Adrenal gland (tissue), 12 donors: Measurements from ENCODE around the gene TCF4. TPM values are rescaled to one million over a fixed set of nuclear protein-coding genes. Genes with fewer than 3 reads are reported as not detected.

Experiments
- DNase-seq, 7 donors: peaks; one replicate each; pipeline ENCODE4 v3.0.0-alpha.2; 2019 to 2020
- H3K27ac ChIP-seq, 5 donors: fragments of 200-600 bp; sonication (generic) in 4 of 5; 1 replicate in 3 of 5; 2 replicates in 2 of 5; pipeline versions ENCODE4 v1.5.1 to v1.8.0; 2016 to 2020; ENCODE audit warnings: mild to moderate bottlenecking in 1 of 5
- H3K27me3 ChIP-seq: fragments of 200-600 bp; 2 replicates; pipeline ENCODE4 v1.8.0; 2021
- H3K36me3 ChIP-seq, 2 donors: fragments of 200-600 bp; replicated peaks in 1 of 2; 1 replicate in 1 of 2; 2 replicates in 1 of 2; pipeline versions ENCODE4 v1.5.1 to v1.8.0; 2018 to 2022
- H3K4me1 ChIP-seq, 2 donors: fragments of 200-600 bp; replicated peaks in 1 of 2; 1 replicate in 1 of 2; 2 replicates in 1 of 2; pipeline versions ENCODE4 v1.5.1 to v1.8.0; 2018 to 2021
- H3K4me3 ChIP-seq, 4 donors: fragments of 200-600 bp; sonication (generic) in 3 of 4; one replicate each; pipeline ENCODE4 v1.5.1; 2016 to 2018
- H3K9me3 ChIP-seq, 3 donors: fragments of 200-600 bp; sonication (generic) in 1 of 3; replicated peaks in 1 of 3; 1 replicate in 2 of 3; 2 replicates in 1 of 3; pipeline versions ENCODE4 v1.5.1 to v1.8.0; 2016 to 2021
- CTCF ChIP-seq, 6 experiments: fragments of 450-650 bp in 4 of 6; fragments of 200-600 bp in 2 of 6; sonication (generic) in 1 of 6; IDR thresholded peaks; 1 replicate in 5 of 6; 2 replicates in 1 of 6; pipeline versions ENCODE4 v1.5.1 to v1.8.0; 2016 to 2021; ENCODE audit warnings: antibody characterized with exemption in 6 of 6, mild to moderate bottlenecking in 2 of 6, moderate library complexity in 1 of 6
- POLR2A ChIP-seq, 2 donors: fragments of 450-650 bp; IDR thresholded peaks; one replicate each; pipeline ENCODE4 v1.6.1; 2017; ENCODE audit warnings: antibody characterized with exemption in 2 of 2, mild to moderate bottlenecking in 2 of 2, moderate library complexity in 1 of 2
- WGBS, 4 donors: extraction: QIAGEN DNeasy Blood & Tissue Kit in 2 of 4; methylation state at CpG; one replicate each; pipeline versions ENCODE4 v1.1.5 to v1.1.7; 2013 to 2017; 5-methylcytosine and 5-hydroxymethylcytosine counted together
- intact Hi-C, 2 donors: fragments of 100-400 bp; cut with DNase I; formaldehyde crosslinking; loops; one replicate each; pipeline versions ENCODE4 v1.14.1 to v1.15.0; 2022 to 2023
- polyA plus RNA-seq, 3 donors: library from polyadenylated mRNA; stranded (reverse); fragments of 200-250 nt in 2 of 3; fragments of 350-450 nt in 1 of 3; fragmentation: Illumina TruSeq in 1 of 3; extraction: RNeasy Lipid Tissue Mini Kit (QIAGEN cat#74804) in 1 of 3; gene quantifications; one replicate each; pipeline ENCODE4 v1.2.3, GENCODE V29; 2013 to 2014
- total RNA-seq, 9 donors: library from RNA; depleted of rRNA in 4 of 9; stranded (reverse); fragments of >200 nt in 4 of 9; fragments of 120-200 nt in 1 of 9; fragmentation: NEBNext Ultra II Directional in 1 of 9; extraction: Animal tissue kit (Norgen Biotek cat#: 25700) in 1 of 9; gene quantifications; one replicate each; pipeline versions ENCODE4 v1.1.0 to v1.2.4, GENCODE V29; 2013 to 2023
- donor health status: healthy with polysubstance abuse.
- donor health status: Bipolar disorder and iron deficiency.
- donor health status: DM: yes; HTN: yes; CAD: no.
- donor health status: DM: no; HTN: no; CAD: no.
- donor health status: DM: no; HTN: no; CAD: no.
- donor health status: DM: yes; HTN: yes; CAD: no.

The TCF4 gene
- total and polyA plus RNA-seq, 12 donors, result 21.9 to 196 (median 112) TPM

- Histone ChIP-seq H3K27me3 (no peaks in the 10 kb centered on the region), H3K4me1 (no peaks in the 10 kb centered on the region), H3K36me3 (peaks cover 0 to 68% of the 10 kb centered on the region in 2 donors), H3K9me3 (no peaks in the 10 kb centered on the region), H3K4me3 (no peak overlapping the region), H3K27ac (peak overlapping the region in 1 of 5 donors; percentile 20)
- intact Hi-C loops, result no loop called here
- DNase-seq, result no peak
- TF ChIP-seq POLR2A (IDR thresholded peaks at IDR 0.05) (no peak), CTCF (IDR thresholded peaks at IDR 0.05) (no peak)
- WGBS, 4 donors, result 82 to 94% (median 91%) methylated on average over 3 of the region's 3 CpGs
Observed at GRCh38 chr18:55227771-55228170, 360.2 kb downstream of the TCF4 start.

GRCh38 chr18:55226044-55226443 is 361.9 kb downstream of the TCF4 start:
- no peak overlapping the region for H3K4me3 ChIP-seq
- H3K4me1 ChIP-seq, result no peaks in the 10 kb centered on the region
- DNase-seq, result no peak
- intact Hi-C loops, result no loop called here
- H3K36me3 ChIP-seq, result peaks cover 0 to 51% of the 10 kb centered on the region in 2 donors
- WGBS, 4 donors, result 83 to 89% (median 84%) methylated on average over 2 of the region's 2 CpGs
- H3K9me3 ChIP-seq, result no peaks in the 10 kb centered on the region
- no peak overlapping the region for H3K27ac ChIP-seq
- TF ChIP-seq POLR2A (IDR thresholded peaks at IDR 0.05), result no peak
- no peak for TF ChIP-seq CTCF (IDR thresholded peaks at IDR 0.05)
- no peaks in the 10 kb centered on the region for H3K27me3 ChIP-seq

GRCh38 chr18:55224086-55224625 is 363.8 kb downstream of the TCF4 start:
- no peak overlapping the region for H3K4me3 ChIP-seq
- H3K4me1 ChIP-seq, result no peaks in the 10 kb centered on the region
- intact Hi-C loops, result no loop called here
- 79 to 84% (median 80%) methylated on average over 1 of the region's 1 CpG for WGBS, 4 donors
- no peaks in the 10 kb centered on the region for H3K27me3 ChIP-seq
- no peak overlapping the region for H3K27ac ChIP-seq
- no peak for DNase-seq
- no peaks in the 10 kb centered on the region for H3K9me3 ChIP-seq
- peaks cover 0 to 39% of the 10 kb centered on the region in 2 donors for H3K36me3 ChIP-seq
- TF ChIP-seq POLR2A (IDR thresholded peaks at IDR 0.05) (no peak), CTCF (IDR thresholded peaks at IDR 0.05) (no peak)

GRCh38 chr18:55221622-55222021 is 366.4 kb downstream of the TCF4 start:
- intact Hi-C loops, result no loop called here
- no peaks in the 10 kb centered on the region for H3K9me3 ChIP-seq
- peaks cover 0 to 13% of the 10 kb centered on the region in 2 donors for H3K36me3 ChIP-seq
- H3K4me1 ChIP-seq, result no peaks in the 10 kb centered on the region
- no peak overlapping the region for H3K27ac ChIP-seq
- H3K4me3 ChIP-seq, result no peak overlapping the region
- WGBS, 4 donors, result 93 to 94% (median 94%) methylated on average over 3 of the region's 3 CpGs
- DNase-seq, result no peak
- TF ChIP-seq CTCF (IDR thresholded peaks at IDR 0.05) (no peak), POLR2A (IDR thresholded peaks at IDR 0.05) (no peak)
- H3K27me3 ChIP-seq, result no peaks in the 10 kb centered on the region
